Stimulated activated naive CD8-positive, alpha-beta T cell treated with anti-CD3 and anti-CD28 coated beads, Interleukin-15, amount 100 ng/mL, for 72 hours (primary cell): ENCODE results near the gene TUFM.
"Not testable (repeated sequence)": the region's sequence is repeated elsewhere in the genome, so short reads cannot be mapped to it uniquely, and the experiment has no call there.

Experiments
- ATAC-seq: fragments of 150-1000 bp; cut with Tn5 transposase; 2 replicates; pipeline ENCODE4 v1.10.0; 2021; ENCODE audit warnings: mild to moderate bottlenecking, moderate library complexity
- DNase-seq, 2 donors: peaks; one replicate each; pipeline ENCODE4 v3.0.0; 2021 to 2022
- H3K27ac Mint-ChIP-seq, 2 donors: one replicate each; pipeline ENCODE4 v1.8.0; 2022; ENCODE audit warnings: mild to moderate bottlenecking in 2 of 2, mixed read lengths in 2 of 2, moderate library complexity in 2 of 2
- H3K27me3 Mint-ChIP-seq: one replicate; pipeline ENCODE4 v1.8.0; 2022; ENCODE audit warnings: mixed read lengths
- H3K4me1 Mint-ChIP-seq: one replicate; pipeline ENCODE4 v1.8.0; 2022; ENCODE audit warnings: mild to moderate bottlenecking, mixed read lengths
- H3K4me3 Mint-ChIP-seq, 2 donors: one replicate each; pipeline ENCODE4 v1.8.0; 2022; ENCODE audit warnings: mild to moderate bottlenecking in 2 of 2, mixed read lengths in 2 of 2, moderate library complexity in 1 of 2
- H3K9me3 Mint-ChIP-seq, 2 donors: one replicate each; pipeline ENCODE4 v1.8.0; 2022; ENCODE audit warnings: mixed read lengths in 2 of 2

Gene TUFM

GRCh38 chr16:28807445-28808120 lies 38.6 kb downstream of the TUFM start:
- not testable (repeated sequence) for H3K9me3 Mint-ChIP-seq, H3K27ac Mint-ChIP-seq, H3K4me1 Mint-ChIP-seq, DNase-seq, H3K27me3 Mint-ChIP-seq, ATAC-seq, H3K4me3 Mint-ChIP-seq

DNA sequence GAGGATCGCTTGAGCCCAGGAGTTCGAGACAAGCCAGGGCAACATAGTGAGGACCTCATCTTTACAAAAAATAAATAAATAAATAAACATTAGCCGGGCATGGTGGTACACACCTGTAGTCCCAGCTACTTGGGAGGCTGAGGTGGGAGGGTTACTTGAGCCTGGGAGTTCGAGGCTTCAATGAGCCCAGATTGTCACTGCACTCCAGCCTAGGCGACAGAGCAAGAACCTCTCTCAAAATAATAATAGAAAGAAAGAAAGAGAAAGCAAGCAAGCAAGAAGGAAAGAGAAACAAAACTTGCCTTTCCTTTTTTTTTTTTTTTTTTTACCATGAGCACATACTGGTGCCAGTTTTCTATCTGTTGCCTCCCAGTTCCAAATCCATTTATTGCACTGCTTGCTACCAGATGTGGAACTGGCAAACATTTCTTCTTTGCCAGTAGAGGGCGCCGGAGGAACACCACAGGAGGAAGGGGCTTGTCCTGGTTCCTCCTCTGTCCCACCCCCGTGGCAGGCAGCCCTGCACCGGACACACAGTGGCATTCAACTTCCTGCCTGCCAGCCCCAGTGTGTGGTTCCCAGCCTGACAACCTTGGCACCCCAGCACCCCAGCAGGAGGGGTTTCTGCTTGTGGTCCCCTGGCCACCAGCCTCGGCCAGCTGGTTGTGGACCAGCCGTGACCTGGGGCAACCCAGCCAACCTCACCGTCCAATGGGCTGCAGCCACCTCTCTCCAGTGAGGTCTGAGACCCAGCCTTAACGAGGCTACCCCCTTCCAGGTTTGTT lies 43.7 kb downstream of the TUFM start:
- not testable (repeated sequence) for H3K27ac Mint-ChIP-seq, H3K4me1 Mint-ChIP-seq, H3K27me3 Mint-ChIP-seq, H3K9me3 Mint-ChIP-seq
- peak; percentile 94 for ATAC-seq
- DNase-seq, result peak; percentile 68 to 71
- H3K4me3 Mint-ChIP-seq, result peak overlapping the region; percentile 71 to 75
